Central memory CD4-positive, alpha-beta T cell (primary cell): ENCODE data around the gene A1CF.
"Not testable (repeated sequence)": the region's sequence is repeated elsewhere in the genome, so short reads cannot be mapped to it uniquely, and the experiment has no call there.

Source experiments
- DNase-seq: peaks from one replicate; pipeline ENCODE4 v3.0.0; 2022

The A1CF gene

DNA sequence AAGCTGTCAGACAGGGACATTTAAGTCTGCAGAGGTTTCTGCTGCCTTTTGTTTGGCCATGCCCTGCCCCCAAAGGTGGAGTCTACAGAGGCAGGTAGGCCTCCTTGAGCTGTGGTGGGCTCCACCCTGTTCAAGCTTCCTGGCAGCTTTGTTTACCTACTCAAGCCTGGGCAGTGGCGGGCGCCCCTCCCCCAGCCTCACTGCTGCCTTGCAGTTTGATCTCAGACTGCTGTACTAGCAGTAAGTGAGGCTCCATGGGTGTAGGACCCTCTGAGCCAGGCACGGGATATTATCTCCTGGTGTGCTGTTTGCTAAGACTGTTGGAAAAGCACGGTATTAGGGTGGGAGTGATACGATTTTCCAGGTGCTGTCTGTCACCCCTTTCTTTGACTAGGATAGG, 97.5 kb downstream of the A1CF start:
- not testable (repeated sequence) for DNase-seq

DNA sequence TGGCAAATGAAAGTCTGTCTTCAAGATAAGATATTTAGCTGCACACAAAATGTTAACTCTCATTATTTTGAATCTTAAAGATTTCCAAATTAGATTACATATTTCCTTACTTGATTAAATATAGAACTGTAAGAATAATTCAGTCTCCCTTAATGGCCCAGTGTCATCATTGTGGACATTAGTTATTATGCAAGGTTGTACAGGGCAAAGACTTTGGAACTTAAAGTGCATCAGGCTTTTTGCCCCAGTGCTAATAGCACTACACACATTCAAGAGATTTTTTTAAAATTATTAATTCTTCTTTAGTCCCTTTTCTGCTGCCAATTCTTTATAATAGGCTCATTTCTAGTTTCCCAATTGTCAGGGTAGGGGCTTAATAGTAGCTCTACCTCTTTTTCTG, 103.4 kb downstream of the A1CF start:
- not testable (repeated sequence) for DNase-seq

DNA sequence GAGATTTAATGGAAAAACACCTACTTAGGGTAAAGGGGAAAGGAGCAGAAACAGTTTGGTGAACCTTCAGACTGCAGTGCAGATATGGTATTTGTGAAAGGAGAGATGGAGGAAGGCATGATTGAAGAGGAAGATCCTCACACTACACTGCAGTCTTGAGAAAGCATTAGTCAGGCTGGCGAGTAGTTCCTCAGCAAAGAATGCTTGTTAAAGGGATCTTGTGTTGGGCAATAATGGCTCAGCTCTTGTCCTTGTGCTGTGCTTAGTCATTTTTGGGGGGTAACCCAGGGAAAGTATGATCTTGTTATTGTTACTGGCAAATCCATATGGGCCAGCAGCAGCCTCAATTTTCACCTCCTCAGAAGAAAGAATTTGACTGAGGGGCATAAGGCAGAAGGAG, 105.4 kb downstream of the A1CF start:
- DNase-seq, result not testable (repeated sequence)

DNA sequence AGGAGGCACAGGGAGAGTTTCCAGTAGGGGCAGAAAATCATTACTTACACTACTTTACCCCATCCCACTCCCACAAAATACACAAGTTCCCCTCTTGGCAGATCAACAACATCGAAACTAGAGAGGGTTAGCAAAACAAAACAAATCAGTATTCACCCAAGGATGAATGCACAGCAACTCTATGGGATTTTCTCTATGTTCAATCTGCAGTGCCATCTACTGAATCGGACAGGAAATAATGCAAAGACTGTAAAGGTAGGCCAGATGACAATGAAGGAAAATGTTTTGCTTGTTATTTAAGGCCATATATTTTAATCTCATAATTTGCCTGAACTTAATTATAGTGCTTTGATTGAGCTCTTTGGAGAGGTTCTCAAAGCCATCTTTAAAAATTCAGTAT, 110.6 kb downstream of the A1CF start:
- not testable (repeated sequence) for DNase-seq

DNA sequence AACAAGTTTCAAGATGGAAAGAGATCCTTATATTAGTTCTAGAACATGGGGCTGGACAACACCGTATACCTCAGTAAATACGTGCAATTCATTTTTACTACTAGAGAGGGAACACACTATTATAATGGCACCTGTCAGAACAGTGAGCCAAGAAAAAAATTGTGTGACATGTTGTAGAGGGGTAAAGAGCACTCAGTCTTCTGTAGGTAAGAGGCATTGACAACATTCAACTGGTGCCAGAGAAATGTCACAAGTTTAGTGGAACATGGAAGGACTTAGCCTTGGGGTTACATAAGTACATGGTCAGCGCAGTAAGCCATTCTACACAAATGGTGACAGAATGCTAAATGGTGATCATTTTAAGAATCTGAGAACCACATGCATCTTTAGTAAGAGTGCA, 113.4 kb downstream of the A1CF start:
- not testable (repeated sequence) for DNase-seq

DNA sequence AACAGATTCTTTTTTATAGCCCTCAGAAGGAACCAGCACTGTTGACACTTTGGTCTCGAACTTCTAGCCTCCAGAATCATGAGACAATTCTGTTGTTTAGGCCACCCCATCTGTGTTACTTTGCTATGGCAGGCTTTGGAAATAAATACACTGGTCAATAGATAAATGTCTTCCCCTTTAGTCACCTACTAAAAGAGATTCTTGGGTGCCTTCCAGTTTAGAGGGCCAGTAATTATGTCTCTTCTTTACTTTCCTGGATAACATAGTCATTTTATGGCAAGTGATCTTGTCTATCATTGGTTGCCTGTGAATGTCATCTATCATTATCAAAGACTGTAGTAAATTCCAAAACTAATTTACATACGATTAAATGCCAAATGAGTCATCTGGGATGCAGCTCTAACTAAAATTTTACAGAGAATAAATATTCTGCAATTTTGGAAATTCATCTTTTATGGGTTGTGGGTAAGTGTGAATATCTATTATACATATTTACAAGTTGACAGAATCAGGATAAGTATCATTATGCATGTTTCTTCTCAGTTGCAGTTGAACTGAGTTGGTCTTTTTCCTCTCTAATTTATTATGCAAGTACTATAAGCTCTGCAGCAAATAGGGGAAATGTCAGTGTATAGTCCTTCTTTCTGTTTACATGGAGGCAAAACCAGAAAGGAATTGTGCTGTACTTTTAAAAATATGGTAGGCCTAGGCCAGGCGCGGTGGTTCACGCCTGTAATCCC, 118.5 kb downstream of the A1CF start:
- DNase-seq, result not testable (repeated sequence)
